ENCODE measurements around the gene MAST2. TPM values are rescaled to one million over a fixed set of nuclear protein-coding genes. Genes with fewer than 3 reads are reported as not detected.
"Not testable (repeated sequence)": the region's sequence is repeated elsewhere in the genome, so short reads cannot be mapped to it uniquely, and the experiment has no call there.

MAST2 gene
- total RNA-seq, 1 experiment from 2014 or later: 18.4 TPM

DNA sequence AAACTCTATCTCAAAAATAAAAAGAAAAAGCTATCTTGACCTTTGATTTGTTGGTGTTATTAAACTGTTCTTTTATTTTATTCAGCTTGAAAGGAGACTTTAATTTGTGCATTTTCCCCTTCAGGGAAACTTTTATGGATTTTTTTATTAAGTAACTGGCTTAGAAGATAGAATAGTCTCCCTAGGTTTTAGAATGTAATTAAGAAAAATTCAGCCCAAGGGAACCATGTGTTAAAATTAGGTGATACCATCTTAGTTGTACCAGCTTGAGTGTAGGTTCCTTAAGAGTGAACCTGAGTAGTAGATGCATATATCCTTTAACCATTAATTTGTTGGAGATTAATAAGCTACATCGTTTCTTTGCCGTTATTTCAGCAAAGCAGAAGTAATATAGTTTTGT, 11.4 kb downstream of the MAST2 start:
- DNase-seq (ENCODE audit: low spot score): no peak

DNA sequence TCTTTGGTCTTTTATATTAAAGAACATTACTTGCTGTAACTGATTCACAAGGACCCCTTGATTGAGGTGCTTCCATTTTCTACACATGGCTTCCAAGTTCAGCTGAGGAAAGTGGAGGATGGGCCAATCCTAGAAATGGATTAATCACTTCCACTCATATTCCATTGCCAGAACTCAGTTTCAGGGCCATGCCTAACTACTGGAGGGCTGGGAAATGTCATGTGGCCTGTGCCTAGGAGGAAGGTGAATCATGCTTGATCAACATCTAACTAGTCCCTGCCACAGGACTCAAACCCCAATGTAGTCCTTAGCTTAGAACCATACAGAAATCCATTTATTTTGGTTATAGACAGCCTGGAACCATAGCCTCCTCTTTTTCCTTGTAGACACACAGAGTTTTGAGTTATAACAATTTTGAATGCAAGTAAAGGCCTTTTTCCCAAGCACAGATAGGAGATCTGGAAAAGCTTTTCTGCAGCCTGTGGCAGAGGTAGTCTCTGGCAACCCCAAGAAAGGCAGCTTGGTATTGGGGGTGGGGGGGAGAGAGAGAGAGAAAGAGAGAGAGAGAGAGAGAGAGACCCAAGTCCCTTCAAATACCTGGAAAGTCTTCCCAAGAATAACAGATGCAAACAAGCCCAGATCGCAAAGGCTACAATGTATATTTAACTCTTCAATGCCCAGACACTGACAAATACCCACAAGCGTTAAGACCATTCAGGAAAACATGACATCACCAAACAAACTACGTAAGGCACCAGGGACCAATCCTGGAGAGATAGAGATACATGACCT, 12.5 kb downstream of the MAST2 start:
- DNase-seq (ENCODE audit: low spot score): no peak

DNA sequence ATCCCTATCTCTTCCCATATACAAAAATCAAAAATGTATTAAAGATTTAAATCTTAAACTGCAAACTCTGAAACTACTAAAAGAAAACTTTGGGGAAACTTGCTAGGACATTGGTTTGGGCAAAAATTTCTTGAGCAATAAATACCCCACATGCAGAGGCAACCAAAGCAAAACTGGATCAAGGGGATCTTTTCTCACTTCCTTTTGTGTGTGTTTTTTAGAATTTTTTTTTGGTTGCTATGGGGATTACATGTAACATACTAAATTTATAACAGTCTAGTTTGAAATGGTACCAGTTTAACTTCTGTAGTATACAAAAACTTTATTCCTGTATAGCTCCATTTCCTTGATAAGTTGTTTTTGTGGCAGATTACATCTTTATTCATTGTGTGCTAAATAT, 16.8 kb downstream of the MAST2 start:
- DNase-seq (ENCODE audit: low spot score): no peak

DNA sequence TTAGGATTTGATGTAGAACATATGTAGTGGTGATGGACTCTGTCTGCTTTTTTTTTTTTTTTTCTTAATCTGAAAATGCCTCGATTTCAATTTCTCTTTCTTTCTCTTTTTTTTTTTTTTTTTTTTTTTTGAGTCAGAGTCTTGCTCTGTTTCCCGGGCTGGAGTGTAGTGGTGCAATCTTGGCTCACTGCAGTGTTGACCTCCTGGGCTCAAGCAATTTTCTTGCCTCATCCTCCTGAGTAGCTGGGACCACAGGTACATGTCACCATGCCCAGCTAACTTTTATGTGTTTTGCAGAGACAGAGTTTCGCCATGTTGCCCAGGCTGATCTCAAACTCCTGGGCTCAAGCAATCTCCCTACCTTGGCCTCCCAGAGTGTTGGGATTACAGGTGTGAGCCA, 17.4 kb downstream of the MAST2 start:
- no peak for DNase-seq (ENCODE audit: low spot score)

DNA sequence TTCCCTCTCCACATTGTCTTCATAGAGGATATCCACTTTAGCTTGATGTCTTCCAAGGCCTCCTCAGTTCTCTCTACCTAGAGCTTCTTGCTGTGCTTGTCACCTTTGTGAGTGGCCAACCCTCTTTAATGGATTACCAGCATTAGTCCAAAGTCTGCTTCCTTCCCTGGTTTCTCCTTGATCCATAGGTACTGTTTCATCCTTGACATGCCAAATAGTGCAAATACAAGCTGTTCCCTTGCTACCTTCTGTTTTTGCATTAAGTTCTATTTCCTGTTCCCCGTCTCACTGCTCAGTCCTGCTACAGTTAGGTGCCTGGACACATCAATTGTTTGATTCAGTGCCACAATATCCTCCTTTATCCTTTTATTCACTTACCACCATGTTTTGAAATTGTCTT, 19.2 kb downstream of the MAST2 start:
- DNase-seq (ENCODE audit: low spot score): no peak

DNA sequence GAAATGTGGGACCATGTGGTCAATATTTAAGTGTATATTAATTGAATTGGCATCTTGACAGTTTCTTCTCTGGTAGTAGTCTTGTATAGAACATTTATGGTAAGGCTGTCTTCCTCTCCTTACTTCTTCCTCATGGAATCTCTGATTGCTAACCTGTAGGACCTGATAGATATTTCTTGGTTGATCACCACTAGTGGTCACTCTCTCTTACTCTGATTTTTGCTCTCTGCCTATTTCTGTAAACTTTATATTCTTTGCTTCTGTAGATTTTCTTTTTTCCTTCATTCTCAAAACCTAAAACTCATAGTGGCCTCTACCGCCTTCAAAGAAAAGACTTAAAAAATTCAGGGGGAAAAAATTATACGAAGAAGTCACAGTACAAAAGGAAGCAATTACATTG, 21.2 kb downstream of the MAST2 start:
- no peak for DNase-seq (ENCODE audit: low spot score)

DNA sequence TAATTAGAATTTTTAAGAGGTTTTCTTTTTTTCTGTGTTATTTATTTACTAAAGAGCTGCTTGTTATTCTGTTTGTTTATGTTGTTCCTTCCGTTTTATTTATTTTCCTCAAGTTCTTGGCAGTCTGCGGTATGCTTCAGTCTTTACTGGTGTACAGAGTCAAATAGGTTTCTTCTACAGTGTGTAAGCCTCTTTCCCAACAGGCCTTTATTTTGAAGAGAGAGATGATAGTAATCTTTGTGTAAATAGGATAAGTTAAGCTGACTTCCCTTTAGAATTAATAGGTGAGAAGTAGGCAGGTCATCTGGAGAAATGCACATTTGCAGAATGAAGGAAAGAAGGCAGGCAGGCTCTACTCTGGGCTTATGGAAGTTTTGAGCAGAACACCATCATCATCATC, 23.8 kb downstream of the MAST2 start:
- DNase-seq (ENCODE audit: low spot score): no peak

DNA sequence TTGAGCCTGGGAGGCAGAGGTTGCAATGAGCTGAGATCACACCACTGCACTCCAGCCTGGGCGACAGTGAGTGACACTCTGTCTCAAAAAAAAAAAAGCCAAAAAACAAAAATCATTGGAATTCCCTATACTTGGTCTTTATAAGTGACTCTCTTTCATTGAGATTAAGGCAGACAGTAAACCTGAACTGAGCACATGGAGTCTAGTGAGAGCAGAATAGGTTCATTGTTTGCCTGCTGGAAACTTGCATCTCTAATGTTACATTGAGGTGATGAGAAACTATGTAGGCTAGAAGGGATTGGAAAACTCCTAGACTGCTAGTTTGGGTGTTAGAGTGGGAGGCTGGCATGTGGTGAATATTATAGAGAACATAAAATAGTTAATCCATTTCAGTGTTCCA, 25.4 kb downstream of the MAST2 start:
- DNase-seq (ENCODE audit: low spot score): no peak

DNA sequence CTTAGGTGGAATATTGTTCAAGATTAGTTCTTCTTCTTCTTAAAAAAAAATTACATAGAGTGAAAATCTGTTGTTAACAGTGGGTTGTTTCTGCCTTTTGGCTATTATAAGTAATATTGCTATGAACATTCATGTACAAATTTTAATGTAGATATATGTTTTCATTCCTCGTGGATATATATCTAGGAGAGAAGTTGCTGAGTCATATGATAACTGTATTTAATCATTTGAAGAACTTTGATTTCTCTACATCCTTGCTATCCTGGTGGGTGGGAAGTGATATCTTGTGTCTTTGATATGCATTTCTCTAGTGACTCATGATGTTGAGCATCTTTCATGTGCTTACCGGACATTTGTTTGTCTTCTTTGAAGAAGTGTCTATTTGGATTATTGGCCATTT, 29.9 kb downstream of the MAST2 start:
- DNase-seq (ENCODE audit: low spot score): no peak

DNA sequence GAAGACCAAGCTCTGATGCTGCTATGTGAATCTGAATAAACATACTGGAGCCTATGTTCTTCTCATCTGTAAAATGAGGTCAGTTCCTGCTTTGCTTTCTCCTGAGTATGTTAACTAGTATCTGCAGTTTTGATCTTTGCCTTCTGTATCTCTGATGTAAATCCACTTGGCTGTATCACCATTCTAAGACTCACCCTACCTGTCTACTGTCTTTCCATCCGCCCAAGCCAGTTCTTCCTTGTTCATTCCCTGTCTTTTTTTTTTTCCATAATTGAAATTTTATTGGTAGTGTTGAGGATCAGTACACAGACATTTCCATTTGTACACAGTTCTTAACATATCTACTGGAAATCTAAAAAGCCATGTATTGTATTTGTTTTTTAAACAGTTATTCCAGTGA, 31.3 kb downstream of the MAST2 start:
- no peak for DNase-seq (ENCODE audit: low spot score)

DNA sequence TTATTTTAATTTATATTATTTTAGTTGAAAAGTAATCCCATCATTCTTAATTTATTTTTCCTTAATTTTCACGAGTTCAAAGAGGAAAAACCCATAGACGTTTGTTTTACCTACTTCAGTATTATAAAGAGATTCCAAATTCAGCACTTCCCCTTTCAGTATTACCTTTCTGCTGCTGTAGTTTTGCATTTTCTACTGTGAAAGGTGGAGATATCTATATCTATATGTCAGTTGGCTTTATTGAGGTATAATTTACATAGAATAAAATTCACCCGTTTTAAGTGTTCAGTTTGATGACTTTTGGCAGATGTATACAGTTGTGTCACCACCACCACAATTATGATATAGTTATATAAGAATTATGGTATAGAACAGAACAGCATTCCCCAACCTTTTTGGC, 33.0 kb downstream of the MAST2 start:
- DNase-seq (ENCODE audit: low spot score): no peak

DNA sequence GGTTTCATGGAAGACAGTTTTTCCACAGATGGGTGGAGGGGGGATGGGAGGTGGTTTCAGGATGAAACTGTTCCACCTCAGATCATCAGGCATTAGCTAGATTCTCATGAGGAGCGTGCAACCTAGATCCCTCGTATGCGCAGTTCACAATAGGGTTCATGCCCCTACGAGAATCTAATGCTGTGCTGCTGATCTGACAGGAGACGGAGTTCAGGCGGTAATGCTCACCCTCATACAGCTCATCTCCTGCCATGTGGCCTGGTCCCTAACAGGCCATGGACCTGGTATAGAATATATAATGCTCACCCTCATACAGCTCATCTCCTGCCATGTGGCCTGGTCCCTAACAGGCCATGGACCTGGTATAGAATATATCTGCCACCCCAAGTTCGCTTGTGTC, 33.4 kb downstream of the MAST2 start:
- DNase-seq (ENCODE audit: low spot score): not testable (repeated sequence)

DNA sequence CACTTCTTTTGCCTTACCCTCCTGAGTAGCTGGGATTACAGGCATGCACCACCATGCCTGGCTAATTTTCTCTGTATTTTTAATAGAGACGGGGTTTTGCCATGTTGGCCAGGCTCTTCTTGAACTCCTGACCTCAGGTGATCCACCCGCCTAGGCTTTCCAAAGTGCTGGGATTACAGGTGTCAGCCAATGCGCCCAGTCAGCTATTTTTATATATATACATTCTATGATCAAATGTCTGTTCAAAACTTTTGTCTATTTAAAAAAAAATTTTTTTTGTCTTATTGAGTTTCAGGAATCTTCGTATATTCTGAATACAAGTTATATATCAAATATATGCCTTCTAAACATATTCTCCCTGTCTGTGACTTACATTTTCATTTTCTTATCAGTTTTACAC, 34.9 kb downstream of the MAST2 start:
- not testable (repeated sequence) for DNase-seq (ENCODE audit: low spot score)

DNA sequence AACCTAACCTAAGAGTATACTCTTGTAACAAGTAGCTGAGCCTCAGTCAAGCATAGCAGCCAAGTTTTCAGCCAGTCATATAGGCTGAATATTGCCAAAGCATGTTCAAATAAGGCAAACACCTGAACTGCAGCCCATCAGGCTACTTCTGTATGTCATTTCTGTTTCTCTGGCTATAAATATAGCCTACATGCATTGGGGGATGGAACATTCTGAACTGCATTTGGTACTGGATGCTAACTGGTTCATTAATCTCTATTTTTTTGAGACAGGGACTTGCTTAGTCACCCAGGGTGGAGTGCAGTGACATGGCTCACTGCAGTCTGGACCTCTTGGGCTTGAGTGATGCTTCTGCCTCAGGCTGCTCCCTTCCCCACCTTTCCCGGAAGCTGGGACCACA, 37.3 kb downstream of the MAST2 start:
- peak; percentile 25 for DNase-seq (ENCODE audit: low spot score)

DNA sequence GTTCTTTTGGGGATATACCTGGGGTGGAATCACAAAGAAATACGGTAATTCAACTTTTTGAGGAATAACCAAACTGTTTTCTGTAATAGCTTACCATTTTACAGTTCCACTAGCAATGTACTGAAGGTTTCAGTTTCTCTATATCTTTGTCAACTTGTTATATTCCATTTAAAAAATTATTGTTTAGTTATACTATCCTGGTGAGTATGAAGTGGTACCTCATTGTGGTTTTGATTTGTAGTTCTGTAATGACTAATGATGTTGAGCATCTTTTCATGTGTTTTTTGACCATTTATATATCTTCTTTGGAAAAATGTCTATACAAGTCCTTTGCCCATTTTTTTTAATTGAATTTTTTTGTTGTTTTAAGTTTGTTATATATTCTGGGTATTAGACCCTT, 39.4 kb downstream of the MAST2 start:
- DNase-seq (ENCODE audit: low spot score): no peak

DNA sequence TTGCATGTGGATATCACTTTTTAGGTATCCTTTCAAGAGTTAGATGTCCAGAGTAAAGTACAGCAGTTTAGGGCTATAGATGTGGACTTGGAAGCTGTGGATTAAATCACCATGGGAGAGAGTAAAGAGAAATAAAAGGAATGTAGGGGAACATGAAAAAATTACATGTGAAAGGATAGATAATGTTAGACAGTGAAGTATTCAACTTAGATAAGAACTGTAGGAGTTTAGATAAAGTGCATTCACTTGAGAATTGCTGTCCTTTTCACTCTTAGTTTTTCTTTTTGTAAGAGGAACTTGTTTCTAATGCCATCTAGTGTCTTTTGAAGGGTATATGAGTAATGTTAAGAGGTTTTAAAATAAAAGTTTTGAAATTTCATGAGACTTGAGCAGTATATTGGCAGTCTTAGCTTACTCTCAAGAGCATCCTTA, 40.1 kb downstream of the MAST2 start:
- DNase-seq (ENCODE audit: low spot score): no peak

DNA sequence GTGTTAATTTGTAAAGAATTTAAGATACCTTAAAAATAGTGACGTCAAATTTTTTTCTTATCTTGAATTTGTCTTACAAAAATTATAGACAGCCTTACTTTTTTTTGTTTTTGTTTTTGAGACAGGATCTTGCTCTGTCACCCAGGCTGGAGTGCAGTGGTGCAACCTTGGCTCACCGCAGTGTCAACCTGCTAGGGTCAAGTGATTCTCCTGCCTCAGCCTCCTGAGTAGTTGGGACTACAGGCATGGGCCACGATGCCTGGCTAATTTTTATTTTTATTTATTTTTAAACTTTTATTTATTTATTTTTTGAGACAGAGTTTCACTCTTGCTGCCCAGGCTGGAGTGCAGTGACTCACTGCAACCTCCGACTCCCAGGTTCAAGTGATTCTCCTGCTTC, 40.6 kb downstream of the MAST2 start:
- not testable (repeated sequence) for DNase-seq (ENCODE audit: low spot score)

DNA sequence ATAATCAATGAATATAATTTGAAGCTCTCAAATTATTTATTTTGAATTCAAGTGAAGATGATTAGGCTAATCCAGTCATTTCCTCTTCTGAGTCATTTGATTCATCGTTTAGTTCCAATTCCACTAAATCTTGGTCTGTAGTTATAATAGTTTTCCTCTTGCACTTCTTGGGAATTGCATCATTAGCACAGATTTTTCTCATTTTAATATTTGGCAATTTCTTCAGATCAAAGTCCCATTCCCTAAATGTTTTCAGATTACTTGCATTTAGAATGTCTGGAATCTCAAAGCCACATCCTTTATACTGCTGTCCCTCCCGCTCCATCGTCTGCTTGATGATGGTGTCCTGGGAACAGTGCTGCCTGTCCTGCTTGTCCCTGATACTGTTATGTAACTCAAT, 43.5 kb downstream of the MAST2 start:
- peak; percentile 22 for DNase-seq (ENCODE audit: low spot score)

DNA sequence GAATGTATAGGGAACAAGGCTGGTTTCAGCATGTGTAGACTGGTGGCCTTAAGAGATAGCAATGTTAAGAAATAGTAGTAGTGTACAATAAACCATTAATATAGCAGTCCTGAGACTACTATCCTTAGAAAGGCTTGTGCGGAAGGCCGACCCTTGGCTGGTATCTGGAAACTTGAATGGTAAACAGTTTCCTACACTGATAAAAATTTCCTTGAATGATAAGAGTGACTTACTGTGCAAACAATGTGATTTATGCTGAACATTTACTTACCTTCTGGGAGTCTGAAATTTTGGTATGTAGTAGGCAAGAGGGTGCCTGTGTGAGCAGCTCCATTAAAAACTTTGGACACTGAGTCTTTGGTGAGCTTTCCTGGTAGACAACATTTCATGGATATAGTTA, 44.7 kb downstream of the MAST2 start:
- no peak for DNase-seq (ENCODE audit: low spot score)

DNA sequence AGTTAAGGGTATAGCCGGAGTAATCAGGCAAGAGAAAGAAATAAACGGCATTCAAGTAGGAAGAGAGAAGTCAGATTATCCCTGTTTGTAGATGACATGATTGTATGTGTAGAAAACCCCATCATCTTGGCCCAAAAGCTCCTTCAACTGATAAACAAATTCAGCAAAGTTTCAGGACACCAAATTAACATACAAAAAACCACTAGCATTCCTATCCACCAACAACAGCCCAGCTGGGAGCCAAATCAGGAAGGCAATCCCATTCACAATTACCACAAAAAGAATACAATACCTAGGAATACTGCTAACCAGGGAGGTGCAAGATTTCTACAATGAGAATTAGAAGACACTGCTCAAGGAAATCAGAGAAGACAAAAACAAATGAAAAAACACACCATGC, 45.3 kb downstream of the MAST2 start:
- no peak for DNase-seq (ENCODE audit: low spot score)

DNA sequence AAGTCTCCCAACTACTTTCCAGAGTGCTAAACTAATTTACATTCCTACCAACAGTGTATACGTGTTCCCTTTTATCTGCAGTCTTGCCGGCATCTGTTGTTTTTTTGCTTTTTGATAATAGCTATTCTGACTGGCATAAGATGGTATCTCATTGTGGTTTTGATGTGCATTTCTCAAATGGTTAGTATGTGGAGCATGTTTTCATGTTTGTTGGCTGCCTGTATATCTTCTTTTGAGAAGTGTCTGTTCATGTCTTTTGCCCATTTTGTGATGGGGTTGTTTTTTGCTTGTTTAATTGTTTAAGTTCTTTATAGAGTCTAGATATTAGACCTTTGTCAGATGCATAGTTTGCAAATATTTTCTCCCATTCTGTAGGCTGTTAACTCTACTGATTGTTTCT, 46.6 kb downstream of the MAST2 start:
- DNase-seq (ENCODE audit: low spot score): no peak

DNA sequence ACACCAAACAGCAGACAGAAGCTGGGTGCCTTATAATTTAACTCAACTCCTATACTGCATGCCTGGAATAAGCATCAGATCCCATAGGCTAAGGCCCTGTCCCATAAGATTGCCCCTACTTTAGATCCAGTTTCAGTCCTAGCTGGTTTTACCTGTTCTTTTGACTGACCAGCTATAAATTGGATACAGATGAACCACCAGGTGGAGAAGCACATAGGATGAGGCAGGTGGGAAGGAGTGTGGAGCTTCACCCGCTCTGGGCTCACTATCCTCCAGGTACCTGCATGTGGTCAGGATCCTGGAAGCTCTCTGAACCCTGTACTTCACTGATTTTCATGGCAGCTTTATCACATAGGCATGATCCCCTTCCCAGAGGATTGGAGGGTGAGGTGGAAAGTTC, 51.3 kb downstream of the MAST2 start:
- no peak for DNase-seq (ENCODE audit: low spot score)

DNA sequence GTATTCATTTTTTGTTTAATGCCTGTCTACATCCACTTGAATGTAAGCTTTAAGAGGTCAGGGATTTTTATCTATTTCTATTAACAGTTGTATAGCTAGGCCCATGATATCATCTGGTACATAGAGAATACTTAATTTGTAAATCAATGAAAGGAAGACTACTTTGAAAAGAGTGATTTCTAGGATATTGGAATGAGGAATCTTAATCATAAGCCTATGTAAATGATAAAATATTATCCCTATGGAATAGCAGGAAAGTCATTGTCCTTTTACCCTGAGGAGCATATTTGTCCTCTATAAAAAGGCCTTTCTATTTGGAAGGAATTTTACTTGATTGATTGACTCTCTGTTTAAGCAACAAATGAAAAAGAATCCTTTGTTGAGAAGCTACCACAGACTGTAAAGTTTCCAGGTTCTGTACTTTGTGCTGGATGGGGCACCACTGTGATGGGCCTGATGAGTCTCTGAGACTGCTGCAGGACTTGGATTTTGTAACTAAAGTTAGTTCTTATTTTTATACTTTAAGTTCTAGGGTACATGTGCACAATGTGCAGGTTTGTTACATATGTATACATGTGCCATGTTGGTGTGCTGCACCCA, 53.8 kb downstream of the MAST2 start:
- DNase-seq (ENCODE audit: low spot score): no peak
